ENCODE measurements around the gene PHF24. TPM values are rescaled to one million over a fixed set of nuclear protein-coding genes. Genes with fewer than 3 reads are reported as not detected.

PHF24 gene
- total RNA-seq, 4 donors from 2014 or later: 0.04 TPM; not detected in 3

GRCh38 chr9:34989003-34989945 is 31.2 kb downstream of the PHF24 start, which contains the start of gene DNAJB5:
Gene DNAJB5, plus strand, starts transcription at chr9:34989745. Its CDS starts 886 bp downstream, at chr9:34990631.
- DNase-seq: peak; percentile 99 to 100
- intact Hi-C loops (cut with DNase I; ENCODE audit: low total_unique reads): loop anchor here (1.0 to 5.0 kb wide), 4 partner anchors 83 to 1203 kb away; partner anchors contain the start of genes CLTA, IL11RA and VCP
- Histone ChIP-seq H3K36me3 (no peaks in the 10 kb centered on the region), H3K4me1 (peaks cover 27 to 28% of the 10 kb centered on the region in 2 donors), H3K9me3 (no peaks in the 10 kb centered on the region), H3K27me3 (no peaks in the 10 kb centered on the region), H3K4me3 (peak within 1 kb of the TSS; percentile 80 to 91 (median 89)), H3K27ac (peak within 1 kb of the TSS in 3 of 4 donors; percentile 85 to 93 (median 89))
- ATAC-seq: peak; percentile 47 to 51
- in situ Hi-C loops (cut with MboI; ENCODE audit: low sequenced_read_pairs in 4 of 4): no loop called here
- TF ChIP-seq CTCF (IDR thresholded peaks at IDR 0.05 in 4 of 5, conservative IDR thresholded peaks at IDR 0.05 in 1 of 5): no peak
- TF ChIP-seq POLR2A (IDR thresholded peaks at IDR 0.05): no peak

- Histone ChIP-seq H3K9me3 (no peaks in the 10 kb centered on the region), H3K27me3 (no peaks in the 10 kb centered on the region), H3K36me3 (no peaks in the 10 kb centered on the region), H3K27ac (peak overlapping the region in 1 of 4 donors; percentile 93), H3K4me1 (peaks cover 27 to 28% of the 10 kb centered on the region in 2 donors), H3K4me3 (peak overlapping the region; percentile 80 to 91 (median 89))
- TF ChIP-seq CTCF (IDR thresholded peaks at IDR 0.05 in 4 of 5, conservative IDR thresholded peaks at IDR 0.05 in 1 of 5) (no peak), POLR2A (IDR thresholded peaks at IDR 0.05) (no peak)
- peak in 1 of 2 donors; percentile 1 for ATAC-seq
- DNase-seq: peak; percentile 48 to 80
- intact Hi-C loops (cut with DNase I; ENCODE audit: low total_unique reads) (loop anchor here (1.0 to 10.0 kb wide), 9 partner anchors 82 to 1202 kb away; partner anchors contain the start of genes CCDC107, CLTA, HINT2 and IL11RA), in situ Hi-C loops (cut with MboI; ENCODE audit: low sequenced_read_pairs in 4 of 4) (no loop called here)
Measured at GRCh38 chr9:34989946-34990635, 32.0 kb downstream of the PHF24 start.

GRCh38 chr9:34990908-34991606 is 33.0 kb downstream of the PHF24 start:
- in situ Hi-C loops (cut with MboI; ENCODE audit: low sequenced_read_pairs in 4 of 4) (no loop called here), intact Hi-C loops (cut with DNase I; ENCODE audit: low total_unique reads) (loop anchor here (5.0 to 10.0 kb wide), 5 partner anchors 571 to 946 kb away; partner anchors contain the start of genes CCDC107, HINT2, RMRP and SIT1)
- H3K9me3 ChIP-seq: no peaks in the 10 kb centered on the region

More at GRCh38 chr9:34990908-34991606, 33.0 kb downstream of the PHF24 start:
- no peaks in the 10 kb centered on the region for H3K36me3 ChIP-seq
- no peaks in the 10 kb centered on the region for H3K27me3 ChIP-seq
- DNase-seq: peak; percentile 41 to 80
- peaks cover 28 to 32% of the 10 kb centered on the region in 2 donors for H3K4me1 ChIP-seq
- TF ChIP-seq POLR2A (IDR thresholded peaks at IDR 0.05) (no peak), CTCF (IDR thresholded peaks at IDR 0.05 in 4 of 5, conservative IDR thresholded peaks at IDR 0.05 in 1 of 5) (no peak)
- H3K4me3 ChIP-seq: peak overlapping the region; percentile 80 to 91 (median 89)
- ATAC-seq: no peak
- H3K27ac ChIP-seq: peak overlapping the region in 1 of 4 donors; percentile 93

All from gastrocnemius medialis (tissue), 4 donors.